Suprapubic skin (tissue), 3 donors: ENCODE results near the gene MYL12B.

Source experiments
- EP300 ChIP-seq: sonication (generic); formaldehyde crosslinking; IDR thresholded peaks from one replicate; pipeline ENCODE4 v1.6.1; 2017; ENCODE audit warnings: antibody characterized with exemption
- POLR2A ChIP-seq, 2 donors: fragments of 450-650 bp; IDR thresholded peaks; one replicate each; pipeline ENCODE4 v1.6.1; 2017; ENCODE audit warnings: antibody characterized with exemption in 2 of 2, mild to moderate bottlenecking in 2 of 2, moderate library complexity in 2 of 2
- TF ChIP-seq, protein P1 (sequence below), 2 donors: fragments of 200-600 bp in 1 of 2; fragments of 450-650 bp in 1 of 2; sonication (generic) in 1 of 2; IDR thresholded peaks; one replicate each; pipeline ENCODE4 v1.5.1; 2016 to 2019; ENCODE audit warnings: antibody characterized with exemption in 2 of 2, mild to moderate bottlenecking in 1 of 2, moderate library complexity in 1 of 2

DNA sequence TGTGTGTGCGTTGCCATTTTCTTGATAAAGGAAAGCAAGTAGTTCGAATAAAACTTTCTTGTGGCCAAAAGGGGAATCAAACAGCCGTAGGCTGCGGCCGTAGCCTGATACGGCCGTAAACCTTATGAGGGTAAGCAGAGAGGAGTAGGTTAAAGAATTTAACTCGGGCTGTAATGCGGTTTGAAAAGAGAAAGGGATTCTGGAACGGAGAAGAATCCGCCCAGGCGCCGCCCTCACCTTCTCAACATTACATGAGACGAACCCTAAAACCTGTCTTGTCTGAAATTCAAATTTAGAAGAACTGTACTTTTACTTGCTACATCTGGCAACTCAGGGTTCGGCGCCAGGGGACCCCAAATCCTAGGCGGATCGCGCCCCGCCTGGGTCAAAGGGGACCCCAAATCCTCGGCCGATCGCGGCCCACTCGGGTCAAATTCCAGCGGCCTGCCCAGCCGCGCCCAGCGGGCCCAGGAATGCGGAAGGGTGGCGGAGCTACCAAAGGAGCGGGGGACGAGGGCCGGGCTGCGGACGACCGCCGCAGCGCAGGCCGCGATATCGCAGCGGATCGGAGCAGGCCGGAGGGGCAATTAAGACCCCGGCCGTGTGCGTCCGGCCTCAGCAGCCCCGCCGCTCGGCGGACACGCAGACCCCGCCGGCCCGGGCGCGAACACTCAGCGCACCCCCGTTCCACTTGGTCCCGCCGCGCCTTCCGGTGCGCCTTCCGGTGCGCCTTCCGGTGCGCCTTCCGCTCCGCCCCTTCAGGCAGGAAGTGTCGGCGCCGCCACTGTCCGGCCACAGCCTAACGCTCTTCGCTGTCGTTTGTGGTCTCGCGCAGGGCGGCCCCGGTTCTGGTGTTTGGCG is at the start of gene MYL12B:
- TF ChIP-seq, protein P1, sequence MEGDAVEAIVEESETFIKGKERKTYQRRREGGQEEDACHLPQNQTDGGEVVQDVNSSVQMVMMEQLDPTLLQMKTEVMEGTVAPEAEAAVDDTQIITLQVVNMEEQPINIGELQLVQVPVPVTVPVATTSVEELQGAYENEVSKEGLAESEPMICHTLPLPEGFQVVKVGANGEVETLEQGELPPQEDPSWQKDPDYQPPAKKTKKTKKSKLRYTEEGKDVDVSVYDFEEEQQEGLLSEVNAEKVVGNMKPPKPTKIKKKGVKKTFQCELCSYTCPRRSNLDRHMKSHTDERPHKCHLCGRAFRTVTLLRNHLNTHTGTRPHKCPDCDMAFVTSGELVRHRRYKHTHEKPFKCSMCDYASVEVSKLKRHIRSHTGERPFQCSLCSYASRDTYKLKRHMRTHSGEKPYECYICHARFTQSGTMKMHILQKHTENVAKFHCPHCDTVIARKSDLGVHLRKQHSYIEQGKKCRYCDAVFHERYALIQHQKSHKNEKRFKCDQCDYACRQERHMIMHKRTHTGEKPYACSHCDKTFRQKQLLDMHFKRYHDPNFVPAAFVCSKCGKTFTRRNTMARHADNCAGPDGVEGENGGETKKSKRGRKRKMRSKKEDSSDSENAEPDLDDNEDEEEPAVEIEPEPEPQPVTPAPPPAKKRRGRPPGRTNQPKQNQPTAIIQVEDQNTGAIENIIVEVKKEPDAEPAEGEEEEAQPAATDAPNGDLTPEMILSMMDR (IDR thresholded peaks at IDR 0.05) = no peak
- TF ChIP-seq POLR2A (IDR thresholded peaks at IDR 0.05) = peak in 1 of 2 donors; percentile 72
- no peak for TF ChIP-seq EP300
